ENCODE measurements around the gene FRAT2. TPM values are rescaled to one million over a fixed set of nuclear protein-coding genes. Genes with fewer than 3 reads are reported as not detected.

The FRAT2 gene
- total and polyA plus RNA-seq, 2 of the 13 experiments (the other 11 are each of a cell fraction or from before 2014, with no cell fraction given): 7.2 to 14.1 TPM

GRCh38 chr10:97338041-97338440 is 3.5 kb upstream of the FRAT2 start:
- Histone ChIP-seq H3K4me3 (replicated peaks in 1 of 3; ENCODE audit: insufficient read depth in 1 of 3, low read depth in 2 of 3, low read length in 3 of 3) (no peak overlapping the region), H3K27ac (ENCODE audit: extremely low read length, insufficient read depth, low read length) (no peak overlapping the region), H3K79me2 (ENCODE audit: insufficient read depth, low read length) (peaks cover 10% of the 10 kb centered on the region), H4K20me1 (ENCODE audit: insufficient read depth, low read length) (no peaks in the 10 kb centered on the region), H3K36me3 (replicated peaks in 1 of 2; ENCODE audit: control insufficient read depth in 1 of 2, insufficient read depth in 2 of 2, low read length in 2 of 2) (no peaks in the 10 kb centered on the region), H3K9me3 (ENCODE audit: low read length) (no peaks in the 10 kb centered on the region), H2AFZ (ENCODE audit: low read length) (no peak overlapping the region), H3K4me1 (ENCODE audit: insufficient read depth, low read length) (peaks cover 25% of the 10 kb centered on the region), H3K4me2 (ENCODE audit: low read depth, low read length) (no peak overlapping the region), H3K9ac (ENCODE audit: insufficient read depth, low read depth, low read length) (no peak overlapping the region), H3K27me3 (ENCODE audit: control insufficient read depth in 1 of 2, insufficient read depth in 2 of 2, low read length in 2 of 2) (no peaks in the 10 kb centered on the region)
- no peak for ATAC-seq
- no peak for FAIRE-seq
- no peak for DNase-seq (ENCODE audit: low spot score)
- ChIA-PET POLR2A (no interaction called here), CTCF (ENCODE audit: low intra/inter-chr PET ratio, low total read pairs) (no interaction called here)
- intact Hi-C loops (cut with micrococcal nuclease; ENCODE audit: unreplicated experiment) (no loop called here), in situ Hi-C loops (cut with HindIII; ENCODE audit: extremely low pct_ligation_motif_present, low pct_unique_long_range_greater_than_20kb) (no loop called here)
- 74% methylated on average over 5 of the region's 5 CpGs for WGBS (ENCODE audit: low lambda C conversion rate)
- no TSS peak for BruUV-seq (replicated peaks)
- no peak for TF ChIP-seq GMEB1 (CRISPR knock-in tag; IDR thresholded peaks at IDR 0.05; ENCODE audit: borderline replicate concordance)
- no peak for TF ChIP-seq HNRNPUL1 (IDR thresholded peaks at IDR 0.05; ENCODE audit: low read depth, low read length)
- no peak for TF ChIP-seq THAP9 (CRISPR knock-in tag; IDR thresholded peaks at IDR 0.05; ENCODE audit: borderline replicate concordance)
- TF ChIP-seq ZNF460 (CRISPR knock-in tag; IDR thresholded peaks at IDR 0.05; ENCODE audit: borderline replicate concordance): no peak
- no peak for TF ChIP-seq HOMEZ (CRISPR knock-in tag; IDR thresholded peaks at IDR 0.05; ENCODE audit: low read depth)
- TF ChIP-seq AGO1 (IDR thresholded peaks at IDR 0.05; ENCODE audit: low read depth, low read length, poor library complexity, severe bottlenecking): no peak
- no peak for TF ChIP-seq CBX2 (IDR thresholded peaks at IDR 0.05; ENCODE audit: low read depth, low read length)
- no peak for TF ChIP-seq CBX2 (CRISPR knock-in tag; IDR thresholded peaks at IDR 0.05; ENCODE audit: low read depth)
- TF ChIP-seq KAT7 (CRISPR knock-in tag; IDR thresholded peaks at IDR 0.05; ENCODE audit: borderline replicate concordance): no peak
- no peak for TF ChIP-seq ZFP36 (IDR thresholded peaks at IDR 0.05; ENCODE audit: borderline replicate concordance, low read depth, low read length, partially characterized antibody)
- no peak for TF ChIP-seq ZNF891 (CRISPR knock-in tag; IDR thresholded peaks at IDR 0.05)
- no peak for TF ChIP-seq FOXO1 (CRISPR knock-in tag; IDR thresholded peaks at IDR 0.05)
- no peak for TF ChIP-seq ZNF276 (CRISPR knock-in tag; IDR thresholded peaks at IDR 0.05; ENCODE audit: low read depth)
- TF ChIP-seq MYPOP (CRISPR knock-in tag; IDR thresholded peaks at IDR 0.05): no peak
